DND-41 (cell line): ENCODE data around the gene PCYOX1L.

Experiments used
- ATAC-seq: fragments of 200-7000 bp; cut with Tn5 transposase; 3 replicates; pipeline ENCODE4 v1.9.1; 2021; ENCODE audit warnings: low read depth; ENCODE audit not compliant: insufficient read depth
- DNase-seq: peaks from one replicate; pipeline ENCODE4 v3.0.0-alpha.2; 2020
- H2AFZ ChIP-seq: 2 replicates; pipeline ENCODE4 v1.6.0; 2012; ENCODE audit warnings: low read depth, low read length
- H3K27ac ChIP-seq: 2 replicates; pipeline ENCODE4 v1.5.1; 2012; ENCODE audit warnings: low read length, inconsistent platforms
- H3K27me3 ChIP-seq: fragments of 200-600 bp; sonication (generic); 2 replicates; pipeline ENCODE4 v1.6.0; 2012; ENCODE audit warnings: low read length, mild to moderate bottlenecking, inconsistent platforms; ENCODE audit not compliant: insufficient read depth, poor library complexity
- H3K36me3 ChIP-seq: 2 replicates; pipeline ENCODE4 v1.5.1; 2012; ENCODE audit warnings: low read length, inconsistent platforms; ENCODE audit not compliant: insufficient read depth
- H3K4me1 ChIP-seq: 2 replicates; pipeline ENCODE4 v1.5.1; 2012; ENCODE audit warnings: mild to moderate bottlenecking, low read length; ENCODE audit not compliant: insufficient read depth
- H3K4me2 ChIP-seq: 2 replicates; pipeline ENCODE4 v1.6.0; 2012; ENCODE audit warnings: mild to moderate bottlenecking, moderate library complexity, low read length, inconsistent platforms; ENCODE audit not compliant: insufficient read depth
- H3K4me3 ChIP-seq, 2 experiments: fragments of 200-600 bp in 1 of 2; shearing (Covaris generic) in 1 of 2; 2 replicates each; pipeline ENCODE4 v1.5.1; 2012 to 2016; ENCODE audit warnings: inconsistent platforms in 2 of 2, low read length in 2 of 2, mild to moderate bottlenecking in 2 of 2, low read depth in 1 of 2, moderate library complexity in 1 of 2
- H3K79me2 ChIP-seq: 2 replicates; pipeline ENCODE4 v1.6.0; 2012; ENCODE audit warnings: low read length, inconsistent platforms; ENCODE audit not compliant: insufficient read depth
- H3K9ac ChIP-seq: 2 replicates; pipeline ENCODE4 v1.6.0; 2012; ENCODE audit warnings: low read depth, mild to moderate bottlenecking, inconsistent platforms, low read length, moderate library complexity
- H3K9me3 ChIP-seq: 2 replicates; pipeline ENCODE4 v1.5.1; 2012; ENCODE audit warnings: low read length, moderate library complexity, mild to moderate bottlenecking, inconsistent platforms; ENCODE audit not compliant: insufficient read depth, severe bottlenecking
- H4K20me1 ChIP-seq: 2 replicates; pipeline ENCODE4 v1.6.0; 2012; ENCODE audit warnings: low read length; ENCODE audit not compliant: insufficient read depth
- CTCF ChIP-seq: IDR thresholded peaks from 2 replicates; pipeline ENCODE4 v1.5.1; 2012; ENCODE audit warnings: borderline replicate concordance, low read length, moderate library complexity, mild to moderate bottlenecking; ENCODE audit not compliant: poor library complexity, severe bottlenecking; ENCODE audit errors: extremely low read depth
- EZH2 ChIP-seq: IDR thresholded peaks from 3 replicates; pipeline ENCODE4 v1.6.1; 2012; ENCODE audit warnings: borderline replicate concordance, low read depth, mild to moderate bottlenecking, moderate library complexity, low read length, inconsistent platforms; ENCODE audit not compliant: severe bottlenecking

PCYOX1L gene

GRCh38 chr5:149383399-149383798 is 25.6 kb downstream of the PCYOX1L start:
- no peak overlapping the region for H3K27ac ChIP-seq
- TF ChIP-seq CTCF = no peak
- no peak for TF ChIP-seq EZH2
- no peaks in the 10 kb centered on the region for H3K9me3 ChIP-seq
- H3K4me3 ChIP-seq = no peak overlapping the region
- no peaks in the 10 kb centered on the region for H4K20me1 ChIP-seq
- H3K4me2 ChIP-seq = no peak overlapping the region
- peaks cover 2% of the 10 kb centered on the region for H3K27me3 ChIP-seq
- H3K36me3 ChIP-seq = no peaks in the 10 kb centered on the region
- DNase-seq = no peak
- no peak overlapping the region for H3K9ac ChIP-seq
- ATAC-seq = no peak
- no peaks in the 10 kb centered on the region for H3K79me2 ChIP-seq
- H2AFZ ChIP-seq = no peak overlapping the region
- H3K4me1 ChIP-seq = no peaks in the 10 kb centered on the region

GRCh38 chr5:149386166-149386565 is 28.3 kb downstream of the PCYOX1L start:
- no peak overlapping the region for H2AFZ ChIP-seq
- no peaks in the 10 kb centered on the region for H3K4me1 ChIP-seq
- H3K27ac ChIP-seq = no peak overlapping the region
- H3K4me3 ChIP-seq = no peak overlapping the region
- TF ChIP-seq EZH2 = no peak
- no peak for TF ChIP-seq CTCF
- H3K9ac ChIP-seq = no peak overlapping the region
- no peaks in the 10 kb centered on the region for H3K9me3 ChIP-seq
- no peak for DNase-seq
- no peaks in the 10 kb centered on the region for H4K20me1 ChIP-seq
- H3K36me3 ChIP-seq = no peaks in the 10 kb centered on the region
- peaks cover 6% of the 10 kb centered on the region for H3K27me3 ChIP-seq
- H3K79me2 ChIP-seq = no peaks in the 10 kb centered on the region
- H3K4me2 ChIP-seq = no peak overlapping the region
- no peak for ATAC-seq

GRCh38 chr5:149387081-149387631 is 29.3 kb downstream of the PCYOX1L start:
- Histone ChIP-seq H2AFZ (no peak overlapping the region), H3K9me3 (no peaks in the 10 kb centered on the region), H3K27me3 (peaks cover 13% of the 10 kb centered on the region), H3K27ac (no peak overlapping the region), H4K20me1 (no peaks in the 10 kb centered on the region), H3K36me3 (no peaks in the 10 kb centered on the region), H3K4me2 (no peak overlapping the region), H3K9ac (no peak overlapping the region), H3K4me1 (no peaks in the 10 kb centered on the region), H3K79me2 (no peaks in the 10 kb centered on the region), H3K4me3 (no peak overlapping the region)
- ATAC-seq = no peak
- no peak for DNase-seq
- TF ChIP-seq EZH2 = no peak

GRCh38 chr5:149387982-149388381 is 30.1 kb downstream of the PCYOX1L start:
- no peak overlapping the region for H3K9ac ChIP-seq
- ATAC-seq (no peak), DNase-seq (no peak)
- H3K4me1 ChIP-seq = no peaks in the 10 kb centered on the region
- H3K4me2 ChIP-seq = no peak overlapping the region
- no peaks in the 10 kb centered on the region for H3K79me2 ChIP-seq
- TF ChIP-seq CTCF = no peak
- no peak for TF ChIP-seq EZH2
- peaks cover 13% of the 10 kb centered on the region for H3K27me3 ChIP-seq
- H3K9me3 ChIP-seq = no peaks in the 10 kb centered on the region
- no peak overlapping the region for H3K4me3 ChIP-seq
- no peaks in the 10 kb centered on the region for H4K20me1 ChIP-seq
- H3K36me3 ChIP-seq = no peaks in the 10 kb centered on the region
- H2AFZ ChIP-seq = no peak overlapping the region
- H3K27ac ChIP-seq = no peak overlapping the region
